ENCODE data around the gene RPL37A.
A peak's percentile ranks its signal among the peaks of the same experiment; 100 is the strongest.

Gene RPL37A

GRCh38 chr2:216505133-216506106 lies 6.8 kb downstream of the RPL37A start:
- no peak overlapping the region for H3K4me3 ChIP-seq (ENCODE audit: low read depth, low read length)
- H3K4me1 ChIP-seq = peaks cover 5% of the 10 kb centered on the region
- H3K27ac ChIP-seq = no peak overlapping the region
- no peak overlapping the region for H2AFZ ChIP-seq
- H3K36me3 ChIP-seq (ENCODE audit: control insufficient read depth, insufficient read depth, low read length) = no peaks in the 10 kb centered on the region
- H3K9ac ChIP-seq = no peak overlapping the region
- no peak for TF ChIP-seq CTCF (IDR thresholded peaks at IDR 0.05)
- H3K79me2 ChIP-seq = no peaks in the 10 kb centered on the region
- H3K27me3 ChIP-seq (ENCODE audit: control insufficient read depth, insufficient read depth, low read length) = no peaks in the 10 kb centered on the region
- H3K4me2 ChIP-seq (ENCODE audit: low read length) = no peak overlapping the region
- no peaks in the 10 kb centered on the region for H3K9me3 ChIP-seq (ENCODE audit: control insufficient read depth, low read length)

GRCh38 chr2:216507220-216508160 lies 8.8 kb downstream of the RPL37A start:
- Histone ChIP-seq H3K27ac (no peak overlapping the region), H3K9ac (no peak overlapping the region), H3K9me3 (ENCODE audit: control insufficient read depth, low read length) (no peaks in the 10 kb centered on the region), H3K27me3 (ENCODE audit: control insufficient read depth, insufficient read depth, low read length) (no peaks in the 10 kb centered on the region), H3K36me3 (ENCODE audit: control insufficient read depth, insufficient read depth, low read length) (no peaks in the 10 kb centered on the region), H3K4me2 (ENCODE audit: low read length) (no peak overlapping the region), H3K4me1 (peaks cover 5% of the 10 kb centered on the region), H3K4me3 (ENCODE audit: low read depth, low read length) (no peak overlapping the region), H3K79me2 (no peaks in the 10 kb centered on the region), H2AFZ (no peak overlapping the region)
- TF ChIP-seq CTCF (IDR thresholded peaks at IDR 0.05) = no peak

GRCh38 chr2:216508229-216508628 lies 9.6 kb downstream of the RPL37A start:
- Histone ChIP-seq H3K36me3 (ENCODE audit: control insufficient read depth, insufficient read depth, low read length) (no peaks in the 10 kb centered on the region), H3K9me3 (ENCODE audit: control insufficient read depth, low read length) (no peaks in the 10 kb centered on the region), H3K79me2 (no peaks in the 10 kb centered on the region), H3K4me2 (ENCODE audit: low read length) (no peak overlapping the region), H3K27me3 (ENCODE audit: control insufficient read depth, insufficient read depth, low read length) (no peaks in the 10 kb centered on the region), H3K4me3 (ENCODE audit: low read depth, low read length) (no peak overlapping the region), H3K27ac (no peak overlapping the region), H2AFZ (no peak overlapping the region), H3K9ac (no peak overlapping the region), H3K4me1 (peaks cover 5% of the 10 kb centered on the region)
- no peak for TF ChIP-seq CTCF (IDR thresholded peaks at IDR 0.05)

- H3K4me1 ChIP-seq = no peaks in the 10 kb centered on the region
- TF ChIP-seq CTCF (IDR thresholded peaks at IDR 0.05) = peak; percentile 64
- no peak overlapping the region for H2AFZ ChIP-seq
- no peaks in the 10 kb centered on the region for H3K27me3 ChIP-seq (ENCODE audit: control insufficient read depth, insufficient read depth, low read length)
- H3K9me3 ChIP-seq (ENCODE audit: control insufficient read depth, low read length) = no peaks in the 10 kb centered on the region
- H3K4me3 ChIP-seq (ENCODE audit: low read depth, low read length) = no peak overlapping the region
- H3K36me3 ChIP-seq (ENCODE audit: control insufficient read depth, insufficient read depth, low read length) = no peaks in the 10 kb centered on the region
- H3K27ac ChIP-seq = no peak overlapping the region
- H3K79me2 ChIP-seq = no peaks in the 10 kb centered on the region
- H3K9ac ChIP-seq = no peak overlapping the region
- H3K4me2 ChIP-seq (ENCODE audit: low read length) = no peak overlapping the region
Measured at GRCh38 chr2:216516730-216517350, 18.2 kb downstream of the RPL37A start.
